ENCODE results near the gene SLC25A21.

Gene SLC25A21

GRCh38 chr14:37034410-37035285 is 137.8 kb downstream of the SLC25A21 start:
- no peaks in the 10 kb centered on the region for H3K9me3 ChIP-seq (ENCODE audit: control insufficient read depth, insufficient read depth, low read length)
- H3K4me2 ChIP-seq (ENCODE audit: low read length) = no peak overlapping the region
- H3K27me3 ChIP-seq (ENCODE audit: control insufficient read depth, low read length) = no peaks in the 10 kb centered on the region
- H4K20me1 ChIP-seq (ENCODE audit: control insufficient read depth, insufficient read depth, low read depth, low read length) = no peaks in the 10 kb centered on the region
- TF ChIP-seq, protein P1, sequence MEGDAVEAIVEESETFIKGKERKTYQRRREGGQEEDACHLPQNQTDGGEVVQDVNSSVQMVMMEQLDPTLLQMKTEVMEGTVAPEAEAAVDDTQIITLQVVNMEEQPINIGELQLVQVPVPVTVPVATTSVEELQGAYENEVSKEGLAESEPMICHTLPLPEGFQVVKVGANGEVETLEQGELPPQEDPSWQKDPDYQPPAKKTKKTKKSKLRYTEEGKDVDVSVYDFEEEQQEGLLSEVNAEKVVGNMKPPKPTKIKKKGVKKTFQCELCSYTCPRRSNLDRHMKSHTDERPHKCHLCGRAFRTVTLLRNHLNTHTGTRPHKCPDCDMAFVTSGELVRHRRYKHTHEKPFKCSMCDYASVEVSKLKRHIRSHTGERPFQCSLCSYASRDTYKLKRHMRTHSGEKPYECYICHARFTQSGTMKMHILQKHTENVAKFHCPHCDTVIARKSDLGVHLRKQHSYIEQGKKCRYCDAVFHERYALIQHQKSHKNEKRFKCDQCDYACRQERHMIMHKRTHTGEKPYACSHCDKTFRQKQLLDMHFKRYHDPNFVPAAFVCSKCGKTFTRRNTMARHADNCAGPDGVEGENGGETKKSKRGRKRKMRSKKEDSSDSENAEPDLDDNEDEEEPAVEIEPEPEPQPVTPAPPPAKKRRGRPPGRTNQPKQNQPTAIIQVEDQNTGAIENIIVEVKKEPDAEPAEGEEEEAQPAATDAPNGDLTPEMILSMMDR (IDR thresholded peaks at IDR 0.05; ENCODE audit: low read depth, low read length, poor library complexity, severe bottlenecking) = no peak
- no peak for TF ChIP-seq EZH2phosphoT487 (IDR thresholded peaks at IDR 0.05; ENCODE audit: borderline replicate concordance, low read length)
- no peaks in the 10 kb centered on the region for H3K4me1 ChIP-seq (ENCODE audit: control insufficient read depth, low read length)
- H3K79me2 ChIP-seq (ENCODE audit: control insufficient read depth, low read length) = no peaks in the 10 kb centered on the region
- H3K4me3 ChIP-seq (ENCODE audit: low read length) = no peak overlapping the region
- no peaks in the 10 kb centered on the region for H3K36me3 ChIP-seq (ENCODE audit: control insufficient read depth, low read length)
- H3F3A ChIP-seq (ENCODE audit: control insufficient read depth, insufficient read depth) = no peaks in the 10 kb centered on the region
- H3K27ac ChIP-seq (ENCODE audit: low read depth, low read length) = no peak overlapping the region
- no peaks in the 10 kb centered on the region for H3K9me2 ChIP-seq (replicated peaks; ENCODE audit: control insufficient read depth, low read length)

- no peaks in the 10 kb centered on the region for H3F3A ChIP-seq (ENCODE audit: control insufficient read depth, insufficient read depth)
- H3K4me2 ChIP-seq (ENCODE audit: low read length) = no peak overlapping the region
- no peaks in the 10 kb centered on the region for H3K9me3 ChIP-seq (ENCODE audit: control insufficient read depth, insufficient read depth, low read length)
- no peak overlapping the region for H3K27ac ChIP-seq (ENCODE audit: low read depth, low read length)
- no peaks in the 10 kb centered on the region for H3K4me1 ChIP-seq (ENCODE audit: control insufficient read depth, low read length)
- H3K36me3 ChIP-seq (ENCODE audit: control insufficient read depth, low read length) = no peaks in the 10 kb centered on the region
- H4K20me1 ChIP-seq (ENCODE audit: control insufficient read depth, insufficient read depth, low read depth, low read length) = no peaks in the 10 kb centered on the region
- no peaks in the 10 kb centered on the region for H3K79me2 ChIP-seq (ENCODE audit: control insufficient read depth, low read length)
- H3K27me3 ChIP-seq (ENCODE audit: control insufficient read depth, low read length) = no peaks in the 10 kb centered on the region
- no peak for TF ChIP-seq EZH2phosphoT487 (IDR thresholded peaks at IDR 0.05; ENCODE audit: borderline replicate concordance, low read length)
- TF ChIP-seq, protein P1 (IDR thresholded peaks at IDR 0.05; ENCODE audit: low read depth, low read length, poor library complexity, severe bottlenecking) = no peak
- no peaks in the 10 kb centered on the region for H3K9me2 ChIP-seq (replicated peaks; ENCODE audit: control insufficient read depth, low read length)
- H3K4me3 ChIP-seq (ENCODE audit: low read length) = no peak overlapping the region
Observed at GRCh38 chr14:37032863-37033262, 139.5 kb downstream of the SLC25A21 start.

DNA sequence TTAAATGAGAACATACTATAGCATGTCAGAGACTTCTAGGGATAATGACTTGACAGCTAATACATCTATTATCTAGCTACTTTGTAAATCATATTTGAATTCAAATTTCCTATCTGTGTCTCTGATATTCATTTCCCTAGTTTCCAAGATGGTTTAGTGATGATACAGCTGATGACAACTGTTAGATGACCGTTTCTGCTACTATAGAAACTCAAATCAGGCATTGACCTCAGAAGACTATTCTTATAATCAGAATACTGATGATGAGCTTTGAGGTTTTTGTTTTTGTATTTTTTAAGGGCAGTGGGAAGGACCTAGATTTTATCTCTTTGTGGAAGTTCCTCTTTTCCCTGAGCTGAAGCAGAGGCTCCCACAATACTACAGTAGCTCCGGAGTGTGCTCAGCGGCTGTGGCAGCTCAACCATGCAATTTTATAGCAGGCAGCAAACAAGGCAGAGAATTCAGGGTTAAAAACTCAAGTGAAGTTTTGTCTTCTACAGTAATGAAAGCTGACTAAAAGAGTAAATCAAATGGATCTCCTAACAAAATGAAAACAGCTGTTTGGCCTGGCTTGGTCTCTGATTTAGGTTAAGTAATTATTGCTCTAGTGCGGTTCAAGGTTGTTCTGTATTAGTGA is 145.1 kb downstream of the SLC25A21 start:
- no peaks in the 10 kb centered on the region for H3K9me3 ChIP-seq (ENCODE audit: control insufficient read depth, insufficient read depth, low read length)
- H3F3A ChIP-seq (ENCODE audit: control insufficient read depth, insufficient read depth) = no peaks in the 10 kb centered on the region
- H3K27me3 ChIP-seq (ENCODE audit: control insufficient read depth, low read length) = no peaks in the 10 kb centered on the region
- H3K36me3 ChIP-seq (ENCODE audit: control insufficient read depth, low read length) = no peaks in the 10 kb centered on the region
- no peaks in the 10 kb centered on the region for H3K79me2 ChIP-seq (ENCODE audit: control insufficient read depth, low read length)
- no peak overlapping the region for H3K27ac ChIP-seq (ENCODE audit: low read depth, low read length)
- no peak overlapping the region for H3K4me2 ChIP-seq (ENCODE audit: low read length)
- no peaks in the 10 kb centered on the region for H3K4me1 ChIP-seq (ENCODE audit: control insufficient read depth, low read length)
- no peak for TF ChIP-seq EZH2phosphoT487 (IDR thresholded peaks at IDR 0.05; ENCODE audit: borderline replicate concordance, low read length)
- TF ChIP-seq, protein P1 (IDR thresholded peaks at IDR 0.05; ENCODE audit: low read depth, low read length, poor library complexity, severe bottlenecking) = no peak
- no peaks in the 10 kb centered on the region for H3K9me2 ChIP-seq (replicated peaks; ENCODE audit: control insufficient read depth, low read length)
- H3K4me3 ChIP-seq (ENCODE audit: low read length) = no peak overlapping the region
- H4K20me1 ChIP-seq (ENCODE audit: control insufficient read depth, insufficient read depth, low read depth, low read length) = no peaks in the 10 kb centered on the region

Data from DOHH2 (cell line).